Left ventricle myocardium inferior (tissue), 1 donor: ENCODE measurements around the gene CDKN2B-AS1. TPM values are rescaled to one million over a fixed set of nuclear protein-coding genes. Genes with fewer than 3 reads are reported as not detected.
"Not testable (repeated sequence)": the region's sequence is repeated elsewhere in the genome, so short reads cannot be mapped to it uniquely, and the experiment has no call there.

Experiments used
- DNase-seq: peaks from one replicate; pipeline ENCODE4 v3.0.0-alpha.2; 2020
- H3K27ac ChIP-seq: fragments of 200-600 bp; replicated peaks from 2 replicates; pipeline ENCODE4 v1.8.0; 2021
- H3K27me3 ChIP-seq: fragments of 200-600 bp; 2 replicates; pipeline ENCODE4 v1.8.0; 2021; ENCODE audit warnings: low read depth
- H3K36me3 ChIP-seq: fragments of 200-600 bp; 2 replicates; pipeline ENCODE4 v1.8.0; 2021
- H3K4me1 ChIP-seq: fragments of 200-600 bp; 2 replicates; pipeline ENCODE4 v1.8.0; 2021
- H3K4me3 ChIP-seq: fragments of 200-600 bp; 2 replicates; pipeline ENCODE4 v1.8.0; 2021; ENCODE audit warnings: mild to moderate bottlenecking, moderate library complexity
- H3K9me3 ChIP-seq: fragments of 200-600 bp; replicated peaks from 2 replicates; pipeline ENCODE4 v1.8.0; 2021
- CTCF ChIP-seq: fragments of 200-600 bp; IDR thresholded peaks from 2 replicates; pipeline ENCODE4 v1.8.0; 2021; ENCODE audit warnings: antibody characterized with exemption, mild to moderate bottlenecking, borderline replicate concordance
- intact Hi-C: fragments of 100-400 bp; cut with micrococcal nuclease; formaldehyde crosslinking; loops from one replicate; pipeline ENCODE4 v1.11.0; 2022
- total RNA-seq: library from RNA; stranded (reverse); fragmentation: NEBNext Ultra II Directional; extraction: Animal tissue kit (Norgen Biotek cat#: 25700); gene quantifications from one replicate; pipeline ENCODE4 v1.2.1, GENCODE V29; 2021
- donor health status: DM: no; HTN: yes; CAD: no; lungs with severe emphysema.

CDKN2B-AS1 gene
- total RNA-seq, 1 donor from 2014 or later = 0.30 TPM

GRCh38 chr9:22054529-22054928 lies 59.9 kb downstream of the CDKN2B-AS1 start:
- intact Hi-C loops = no loop called here
- Histone ChIP-seq H3K4me1 (no peaks in the 10 kb centered on the region), H3K27ac (no peak overlapping the region), H3K4me3 (no peak overlapping the region), H3K36me3 (no peaks in the 10 kb centered on the region), H3K27me3 (no peaks in the 10 kb centered on the region), H3K9me3 (no peaks in the 10 kb centered on the region)
- no peak for TF ChIP-seq CTCF
- DNase-seq = no peak

GRCh38 chr9:22055090-22055489 lies 60.5 kb downstream of the CDKN2B-AS1 start:
- Histone ChIP-seq H3K36me3 (no peaks in the 10 kb centered on the region), H3K9me3 (no peaks in the 10 kb centered on the region), H3K4me1 (no peaks in the 10 kb centered on the region), H3K27me3 (no peaks in the 10 kb centered on the region), H3K27ac (no peak overlapping the region), H3K4me3 (no peak overlapping the region)
- DNase-seq = no peak
- TF ChIP-seq CTCF = no peak
- intact Hi-C loops = no loop called here

- TF ChIP-seq CTCF = no peak
- intact Hi-C loops = no loop called here
These were observed 61.8 kb downstream of the CDKN2B-AS1 start for GRCh38 chr9:22056402-22056801.

GRCh38 chr9:22057972-22058371 lies 63.4 kb downstream of the CDKN2B-AS1 start:
- H3K4me1 ChIP-seq, H3K27me3 ChIP-seq, intact Hi-C loops, H3K36me3 ChIP-seq, H3K27ac ChIP-seq, H3K9me3 ChIP-seq, H3K4me3 ChIP-seq, DNase-seq: not testable (repeated sequence)

More at GRCh38 chr9:22056402-22056801, 61.8 kb downstream of the CDKN2B-AS1 start:
- Histone ChIP-seq H3K27me3 (no peaks in the 10 kb centered on the region), H3K27ac (no peak overlapping the region), H3K4me3 (no peak overlapping the region), H3K4me1 (no peaks in the 10 kb centered on the region), H3K36me3 (no peaks in the 10 kb centered on the region), H3K9me3 (no peaks in the 10 kb centered on the region)
- DNase-seq = no peak

GRCh38 chr9:22060831-22061383 lies 66.3 kb downstream of the CDKN2B-AS1 start:
- Histone ChIP-seq H3K27me3 (no peaks in the 10 kb centered on the region), H3K27ac (no peak overlapping the region), H3K36me3 (no peaks in the 10 kb centered on the region), H3K4me1 (no peaks in the 10 kb centered on the region), H3K9me3 (no peaks in the 10 kb centered on the region), H3K4me3 (no peak overlapping the region)
- intact Hi-C loops = no loop called here
- no peak for DNase-seq
- TF ChIP-seq CTCF = no peak

GRCh38 chr9:22064957-22065356 lies 70.4 kb downstream of the CDKN2B-AS1 start:
- no peak for TF ChIP-seq CTCF
- Histone ChIP-seq H3K4me1 (no peaks in the 10 kb centered on the region), H3K27me3 (no peaks in the 10 kb centered on the region), H3K9me3 (no peaks in the 10 kb centered on the region), H3K27ac (no peak overlapping the region), H3K36me3 (no peaks in the 10 kb centered on the region), H3K4me3 (no peak overlapping the region)
- DNase-seq = no peak
- intact Hi-C loops = no loop called here
